ENCODE data around the gene RAD51B. TPM values are rescaled to one million over a fixed set of nuclear protein-coding genes. Genes with fewer than 3 reads are reported as not detected.
"Not testable (repeated sequence)": the region's sequence is repeated elsewhere in the genome, so short reads cannot be mapped to it uniquely, and the experiment has no call there.

RAD51B gene
- total and polyA plus RNA-seq, 2 donors: 6.2 to 92.9 TPM

DNA sequence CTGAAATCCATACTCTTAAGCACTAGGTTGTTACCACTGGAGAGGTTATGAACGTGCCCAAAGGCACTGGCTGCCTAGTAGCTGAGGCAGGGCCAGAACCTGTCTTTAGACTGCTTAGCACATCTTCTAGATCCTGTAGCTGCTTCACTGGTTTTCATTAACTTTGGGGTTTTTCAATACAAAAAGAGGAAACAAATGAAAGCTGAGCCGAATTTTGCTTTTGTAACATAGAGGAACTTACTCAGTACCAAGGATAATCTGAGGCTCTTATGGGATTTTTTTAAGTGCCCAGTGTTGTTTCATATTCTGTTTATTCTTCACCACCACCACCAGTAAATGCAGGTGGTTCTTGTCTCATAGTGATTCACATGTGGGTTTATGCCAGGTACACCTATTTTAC, 396.1 kb downstream of the RAD51B start:
- DNase-seq (ENCODE audit: extremely low spot score): no peak
- no peaks in the 10 kb centered on the region for H3K36me3 ChIP-seq (ENCODE audit: insufficient read depth)
- 75% methylated on average over 2 of the region's 2 CpGs for WGBS
- H3K4me3 ChIP-seq (ENCODE audit: low read depth, low read length): no peak overlapping the region
- H3K4me1 ChIP-seq (ENCODE audit: insufficient read depth): no peaks in the 10 kb centered on the region
- no peak overlapping the region for H3K27ac ChIP-seq (ENCODE audit: low read depth)

DNA sequence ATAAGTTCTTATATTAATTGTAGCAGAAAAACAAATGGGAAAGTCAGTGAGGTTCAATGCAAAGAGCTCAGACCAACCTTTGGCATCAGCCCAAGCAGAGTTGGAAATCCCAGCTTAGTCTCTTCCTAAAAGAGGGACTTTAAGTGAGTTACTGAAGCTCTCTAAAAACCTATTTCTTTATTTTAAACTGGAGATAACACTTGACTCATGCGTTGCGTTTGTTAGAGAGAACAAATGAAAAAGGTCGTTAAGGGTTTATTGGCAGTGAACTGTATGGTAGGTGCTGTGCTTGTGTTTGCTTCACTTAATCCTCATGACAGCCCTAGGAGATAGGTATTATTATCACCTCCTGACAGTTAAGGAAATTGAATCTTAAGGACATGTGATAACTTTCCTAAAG, 396.5 kb downstream of the RAD51B start:
- DNase-seq (ENCODE audit: extremely low spot score): no peak
- no peak overlapping the region for H3K27ac ChIP-seq (ENCODE audit: low read depth)
- WGBS: 37% methylated on average over 3 of the region's 3 CpGs
- H3K4me3 ChIP-seq (ENCODE audit: low read depth, low read length): no peak overlapping the region
- H3K4me1 ChIP-seq (ENCODE audit: insufficient read depth): no peaks in the 10 kb centered on the region
- no peaks in the 10 kb centered on the region for H3K36me3 ChIP-seq (ENCODE audit: insufficient read depth)

DNA sequence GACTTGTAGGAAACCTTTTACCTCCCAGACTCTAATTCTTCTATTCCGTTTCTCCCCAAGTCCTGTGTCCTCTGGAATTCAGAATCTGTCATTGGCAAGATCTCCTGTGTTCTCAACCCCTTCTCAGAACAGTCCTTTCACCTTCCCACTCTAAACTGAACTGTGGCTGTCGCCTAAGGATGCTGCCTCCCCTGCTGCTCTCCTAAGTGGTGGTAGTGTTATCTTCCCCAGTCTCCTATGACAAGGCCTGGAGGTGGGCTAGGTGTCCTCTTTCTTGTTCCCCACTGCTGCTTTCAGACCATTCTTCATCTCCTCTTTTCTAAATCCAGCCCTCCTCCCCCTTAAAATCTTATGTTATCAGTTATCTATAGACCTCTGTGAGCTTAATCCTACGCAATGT, 397.4 kb downstream of the RAD51B start:
- H3K27ac ChIP-seq (ENCODE audit: low read depth): no peak overlapping the region
- DNase-seq (ENCODE audit: extremely low spot score): no peak
- no peaks in the 10 kb centered on the region for H3K4me1 ChIP-seq (ENCODE audit: insufficient read depth)
- H3K4me3 ChIP-seq (ENCODE audit: low read depth, low read length): no peak overlapping the region
- 89% methylated on average over 3 of the region's 3 CpGs for WGBS
- H3K36me3 ChIP-seq (ENCODE audit: insufficient read depth): no peaks in the 10 kb centered on the region

DNA sequence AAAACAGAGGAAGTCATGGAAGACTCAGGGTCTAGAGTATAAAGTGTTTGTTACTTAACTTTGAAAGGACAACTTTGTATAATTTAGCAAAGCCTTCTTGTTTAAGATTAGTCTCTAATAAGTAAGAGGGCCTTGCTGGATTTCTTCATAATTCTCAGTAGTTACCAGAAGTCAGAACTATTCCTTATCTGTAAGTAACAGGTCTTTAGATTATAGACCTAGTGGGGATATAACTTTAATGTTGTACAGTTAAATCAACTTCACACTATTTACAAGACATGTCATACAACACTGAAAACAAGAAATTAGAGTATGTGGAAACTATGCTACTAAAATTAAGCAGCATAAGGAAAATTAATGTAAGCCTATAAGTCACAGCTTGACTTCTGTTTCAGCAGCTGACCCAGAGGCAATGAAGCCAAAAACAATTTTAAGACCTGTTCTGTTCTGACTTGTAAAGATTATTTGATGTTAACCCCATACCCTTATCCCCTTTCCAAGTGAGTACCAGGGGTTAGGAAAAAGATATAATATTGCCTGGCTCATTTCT, 398.3 kb downstream of the RAD51B start:
- Histone ChIP-seq H3K27ac (ENCODE audit: low read depth) (no peak overlapping the region), H3K36me3 (ENCODE audit: insufficient read depth) (no peaks in the 10 kb centered on the region), H3K4me1 (ENCODE audit: insufficient read depth) (no peaks in the 10 kb centered on the region), H3K4me3 (ENCODE audit: low read depth, low read length) (no peak overlapping the region)
- no peak for DNase-seq (ENCODE audit: extremely low spot score)

DNA sequence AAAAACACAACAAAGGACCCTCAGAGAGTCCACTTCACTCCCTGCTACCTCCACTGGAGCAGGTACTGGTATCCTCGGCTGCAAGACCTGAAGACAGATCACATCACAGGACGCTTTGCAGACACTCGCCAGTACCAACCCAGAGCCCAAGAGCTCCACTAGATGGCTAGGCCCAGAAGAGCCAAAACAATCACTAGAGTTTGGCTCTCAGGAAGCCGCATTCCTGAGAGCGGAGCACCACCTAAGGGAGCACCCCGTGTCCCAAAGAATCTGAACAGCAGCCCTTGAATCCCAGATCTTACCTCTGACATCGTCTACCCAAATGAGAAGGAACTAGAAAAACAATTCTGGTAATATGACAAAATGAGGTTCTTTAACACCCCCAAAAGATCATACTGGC, 399.8 kb downstream of the RAD51B start:
- WGBS: 97% methylated on average over 7 of the region's 7 CpGs
- Histone ChIP-seq H3K36me3 (ENCODE audit: insufficient read depth) (no peaks in the 10 kb centered on the region), H3K27ac (ENCODE audit: low read depth) (no peak overlapping the region), H3K4me1 (ENCODE audit: insufficient read depth) (no peaks in the 10 kb centered on the region), H3K4me3 (ENCODE audit: low read depth, low read length) (no peak overlapping the region)
- DNase-seq (ENCODE audit: extremely low spot score): no peak

DNA sequence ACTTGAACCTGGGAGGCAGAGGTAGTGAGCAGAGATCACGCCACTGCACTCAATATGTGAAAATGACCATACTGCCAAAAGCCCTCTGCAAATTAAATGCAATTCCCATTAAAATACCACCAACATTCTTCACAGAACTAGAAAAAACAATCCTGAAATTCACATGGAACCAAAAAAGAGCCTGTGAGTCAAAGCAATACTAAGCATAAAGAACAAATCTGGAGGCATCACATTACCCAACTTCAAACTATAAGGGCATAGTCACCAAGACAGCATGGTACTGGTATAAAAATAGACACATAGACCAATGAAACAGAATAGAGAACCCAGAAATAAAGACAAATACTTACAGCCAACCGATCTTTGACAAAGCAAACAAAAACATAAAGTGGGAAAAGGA, 401.5 kb downstream of the RAD51B start:
- WGBS: 95% methylated on average over 2 of the region's 2 CpGs
- not testable (repeated sequence) for H3K36me3 ChIP-seq (ENCODE audit: insufficient read depth); H3K4me1 ChIP-seq (ENCODE audit: insufficient read depth); H3K27ac ChIP-seq (ENCODE audit: low read depth); DNase-seq (ENCODE audit: extremely low spot score); H3K4me3 ChIP-seq (ENCODE audit: low read depth, low read length)

DNA sequence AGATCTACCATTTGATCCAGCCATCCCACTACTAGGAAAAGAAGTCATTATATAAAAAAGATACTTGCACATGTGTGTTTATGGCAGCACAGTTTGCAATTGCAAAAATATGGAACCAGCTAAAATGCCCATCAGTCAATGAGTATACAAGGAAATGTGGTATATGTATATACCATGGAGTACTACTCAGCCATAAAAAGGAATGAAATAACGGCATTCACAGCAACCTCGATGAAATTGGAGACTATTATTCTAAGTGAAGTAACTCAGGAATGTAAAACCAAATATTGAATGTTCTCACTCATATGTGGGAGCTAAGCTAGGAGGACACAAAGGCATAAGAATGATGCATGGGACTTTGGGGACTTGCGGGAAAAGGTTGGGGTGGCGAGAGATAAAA, 402.6 kb downstream of the RAD51B start:
- DNase-seq (ENCODE audit: extremely low spot score): no peak
- Histone ChIP-seq H3K36me3 (ENCODE audit: insufficient read depth) (no peaks in the 10 kb centered on the region), H3K27ac (ENCODE audit: low read depth) (no peak overlapping the region), H3K4me3 (ENCODE audit: low read depth, low read length) (no peak overlapping the region), H3K4me1 (ENCODE audit: insufficient read depth) (no peaks in the 10 kb centered on the region)
- WGBS: 98% methylated on average over 4 of the region's 4 CpGs

DNA sequence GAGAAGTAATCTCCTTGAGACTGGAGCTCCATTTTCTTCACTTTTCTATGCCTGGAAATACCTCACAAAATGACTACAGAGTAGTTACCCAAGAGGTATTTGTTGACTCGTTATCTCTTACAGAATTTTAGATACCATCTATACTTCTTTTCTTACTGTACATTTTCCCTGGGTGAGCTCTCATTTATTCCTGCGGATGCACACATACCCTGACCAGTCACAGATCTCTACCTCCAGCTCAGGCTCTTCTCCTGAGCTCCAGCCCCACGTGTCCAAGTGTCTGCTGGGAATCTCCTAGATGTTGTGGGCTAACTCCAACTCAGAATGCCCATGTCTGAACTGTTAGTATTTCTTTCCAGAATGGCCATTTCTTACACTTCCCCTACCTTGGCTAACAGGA, 403.1 kb downstream of the RAD51B start:
- Histone ChIP-seq H3K27ac (ENCODE audit: low read depth) (no peak overlapping the region), H3K4me3 (ENCODE audit: low read depth, low read length) (no peak overlapping the region), H3K36me3 (ENCODE audit: insufficient read depth) (no peaks in the 10 kb centered on the region), H3K4me1 (ENCODE audit: insufficient read depth) (no peaks in the 10 kb centered on the region)
- DNase-seq (ENCODE audit: extremely low spot score): no peak
- WGBS: 95% methylated on average over 3 of the region's 3 CpGs

DNA sequence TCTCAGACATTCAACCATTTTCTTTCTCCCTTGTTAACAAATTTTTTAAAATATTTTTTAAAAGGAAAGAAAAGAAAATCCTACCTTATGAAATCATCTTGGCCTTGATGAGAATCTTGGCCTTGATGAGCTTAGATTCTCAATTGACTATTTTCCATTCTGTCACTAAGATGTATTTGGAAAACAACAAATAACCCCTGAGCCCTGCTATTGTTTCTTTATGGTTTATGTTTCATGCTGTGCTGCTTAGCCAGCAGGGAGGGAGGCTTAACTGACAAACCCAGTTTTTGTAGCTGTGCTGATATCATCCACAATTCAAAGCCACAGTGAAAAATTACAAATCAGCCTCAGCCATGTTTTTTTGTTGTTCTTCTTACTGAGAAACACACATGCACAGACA, 404.1 kb downstream of the RAD51B start:
- Histone ChIP-seq H3K27ac (ENCODE audit: low read depth) (no peak overlapping the region), H3K4me1 (ENCODE audit: insufficient read depth) (no peaks in the 10 kb centered on the region), H3K4me3 (ENCODE audit: low read depth, low read length) (no peak overlapping the region), H3K36me3 (ENCODE audit: insufficient read depth) (no peaks in the 10 kb centered on the region)
- no peak for DNase-seq (ENCODE audit: extremely low spot score)

DNA sequence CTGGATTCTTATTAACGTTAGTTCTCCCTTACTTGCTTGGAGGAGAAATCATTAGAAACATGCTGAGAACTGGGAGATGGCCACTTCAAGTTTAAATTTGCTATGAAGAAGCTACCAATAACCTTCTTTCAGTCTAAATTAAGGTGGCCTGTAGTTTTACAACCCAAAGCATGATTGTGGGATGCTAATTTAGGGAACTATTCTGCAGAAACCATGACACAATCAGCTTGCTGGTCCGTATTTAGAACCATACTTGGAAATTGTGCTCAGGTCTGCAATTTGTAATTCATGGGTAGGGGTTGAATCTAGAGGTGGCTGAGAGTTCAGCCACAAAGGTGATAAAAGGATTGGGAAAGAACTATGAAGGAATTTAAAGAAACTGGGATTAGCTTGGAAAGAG, 405.7 kb downstream of the RAD51B start:
- no peak overlapping the region for H3K4me3 ChIP-seq (ENCODE audit: low read depth, low read length)
- 79% methylated on average over 2 of the region's 2 CpGs for WGBS
- no peak overlapping the region for H3K27ac ChIP-seq (ENCODE audit: low read depth)
- H3K4me1 ChIP-seq (ENCODE audit: insufficient read depth): no peaks in the 10 kb centered on the region
- no peak for DNase-seq (ENCODE audit: extremely low spot score)
- H3K36me3 ChIP-seq (ENCODE audit: insufficient read depth): no peaks in the 10 kb centered on the region

DNA sequence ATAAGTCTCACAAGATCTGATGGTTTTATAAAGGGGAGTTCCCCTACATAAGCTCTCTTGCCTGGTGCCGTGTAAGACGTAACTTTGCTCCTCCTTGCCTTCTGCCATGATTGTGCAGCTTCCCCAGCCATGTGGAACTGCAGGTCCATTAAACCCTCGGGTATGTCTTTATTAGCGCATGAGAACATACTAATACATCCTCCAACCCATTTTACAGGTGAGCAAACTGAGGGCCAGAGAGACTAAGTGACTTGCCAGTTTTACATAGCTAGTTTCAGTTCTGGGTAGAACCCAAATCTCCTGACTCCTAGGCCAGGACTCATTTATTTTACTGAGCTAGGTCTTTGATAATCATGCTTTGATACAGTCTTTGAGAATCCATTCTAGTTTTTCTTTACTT, 406.9 kb downstream of the RAD51B start:
- H3K36me3 ChIP-seq (ENCODE audit: insufficient read depth): no peaks in the 10 kb centered on the region
- no peak for DNase-seq (ENCODE audit: extremely low spot score)
- WGBS: 96% methylated on average over 4 of the region's 4 CpGs
- H3K4me3 ChIP-seq (ENCODE audit: low read depth, low read length): no peak overlapping the region
- no peaks in the 10 kb centered on the region for H3K4me1 ChIP-seq (ENCODE audit: insufficient read depth)
- no peak overlapping the region for H3K27ac ChIP-seq (ENCODE audit: low read depth)

DNA sequence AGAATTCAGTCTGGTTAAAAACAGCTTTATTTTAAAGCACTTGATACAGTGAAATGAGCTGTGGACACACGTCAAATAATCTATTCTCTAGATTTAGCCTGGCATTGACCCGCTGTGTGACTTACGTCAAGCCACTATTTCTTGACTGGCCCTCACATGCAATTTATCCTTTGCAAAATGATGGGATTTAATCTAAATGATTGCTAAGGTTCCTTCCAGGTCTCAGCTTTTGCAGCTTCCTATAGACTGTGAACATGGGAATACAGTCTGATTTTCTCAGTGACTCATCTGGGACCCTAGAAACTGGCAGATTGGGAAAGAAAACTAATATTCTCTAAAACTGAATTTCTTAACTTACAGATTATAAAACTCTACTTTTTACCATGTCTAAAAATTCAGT, 409.1 kb downstream of the RAD51B start:
- no peak overlapping the region for H3K27ac ChIP-seq (ENCODE audit: low read depth)
- DNase-seq (ENCODE audit: extremely low spot score): no peak
- H3K4me1 ChIP-seq (ENCODE audit: insufficient read depth): no peaks in the 10 kb centered on the region
- no peak overlapping the region for H3K4me3 ChIP-seq (ENCODE audit: low read depth, low read length)
- H3K36me3 ChIP-seq (ENCODE audit: insufficient read depth): no peaks in the 10 kb centered on the region
- WGBS: 96% methylated on average over 3 of the region's 3 CpGs

DNA sequence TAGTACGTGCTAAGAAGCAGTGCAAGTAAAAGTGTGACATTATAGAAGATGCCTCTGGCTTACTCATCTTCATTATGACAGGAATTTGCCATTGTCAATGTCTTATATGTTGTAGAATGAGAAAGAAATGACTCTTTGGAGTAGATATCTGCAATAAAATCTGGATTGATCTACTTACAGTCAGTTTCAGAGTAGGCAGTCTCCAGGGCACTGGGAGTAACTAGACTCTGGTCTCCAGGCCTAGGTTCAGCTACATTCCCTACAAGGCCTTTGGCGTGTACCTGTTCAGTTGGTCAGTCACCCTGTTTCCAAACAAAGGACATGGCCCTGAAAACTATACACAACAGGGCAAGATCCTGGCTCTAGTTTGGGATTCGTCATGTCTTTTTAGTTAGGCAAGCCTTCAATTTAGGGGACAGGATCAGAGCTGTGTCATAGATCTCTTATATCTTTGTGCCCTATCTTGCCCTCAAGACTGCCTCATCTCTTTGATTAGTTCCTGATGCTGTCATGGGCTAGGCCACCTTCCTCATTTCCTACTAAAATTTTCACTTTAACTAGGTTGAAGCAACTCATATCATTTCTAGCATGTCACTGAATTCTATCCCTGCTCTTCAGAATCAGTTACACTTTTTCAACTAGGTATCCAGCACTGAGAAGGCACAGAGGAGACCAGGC, 410.0 kb downstream of the RAD51B start:
- whole genome bisulfite sequencing: 96% methylated on average over 3 of the region's 3 CpGs
- H3K4me3 ChIP-seq (ENCODE audit: low read depth, low read length): no peak overlapping the region
- no peaks in the 10 kb centered on the region for H3K4me1 ChIP-seq (ENCODE audit: insufficient read depth)
- no peaks in the 10 kb centered on the region for H3K36me3 ChIP-seq (ENCODE audit: insufficient read depth)
- no peak for DNase-seq (ENCODE audit: extremely low spot score)
- no peak overlapping the region for H3K27ac ChIP-seq (ENCODE audit: low read depth)

DNA sequence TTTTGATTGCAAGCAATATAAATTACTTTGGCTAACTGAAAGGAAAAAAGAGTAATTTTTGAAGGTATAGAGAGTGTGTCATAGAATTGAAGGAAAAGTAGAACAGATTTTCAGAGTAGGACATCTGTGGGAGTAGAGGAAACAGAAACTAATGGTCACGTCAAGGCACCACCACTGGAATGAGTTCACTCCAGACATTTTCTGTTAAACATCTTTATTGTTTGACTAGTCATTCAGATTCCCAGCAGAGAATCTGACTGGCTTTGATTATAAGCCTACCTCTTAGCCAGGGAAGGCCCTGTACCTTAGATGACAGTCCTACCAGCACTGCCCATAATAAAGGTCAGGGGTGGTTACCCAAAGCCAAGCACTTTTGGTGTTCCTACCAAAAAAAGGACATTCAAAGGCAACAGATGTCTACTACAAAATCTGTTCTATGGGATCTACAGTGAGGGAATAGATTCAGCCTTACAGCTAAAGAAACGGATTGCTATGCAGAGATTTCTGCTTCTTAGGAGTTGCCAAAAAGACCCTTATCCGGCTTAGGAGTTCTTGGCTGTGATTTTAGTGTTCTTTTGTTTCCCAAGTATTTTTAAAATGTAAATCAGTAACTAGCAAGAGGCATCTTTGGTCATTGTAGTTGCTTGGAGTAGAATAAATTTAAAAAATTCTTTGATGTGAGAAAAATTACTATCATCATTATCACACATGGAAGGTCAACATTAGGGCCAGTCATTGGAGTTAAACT, 410.8 kb downstream of the RAD51B start:
- no peak overlapping the region for H3K27ac ChIP-seq (ENCODE audit: low read depth)
- no peak for DNase-seq (ENCODE audit: extremely low spot score)
- 81% methylated on average over 3 of the region's 3 CpGs for WGBS
- no peaks in the 10 kb centered on the region for H3K4me1 ChIP-seq (ENCODE audit: insufficient read depth)
- H3K4me3 ChIP-seq (ENCODE audit: low read depth, low read length): no peak overlapping the region
- H3K36me3 ChIP-seq (ENCODE audit: insufficient read depth): no peaks in the 10 kb centered on the region

Data from urinary bladder (tissue), 4 donors.